Hematopoietic multipotent progenitor cell (in vitro differentiated cells): ENCODE data around the gene USE1. TPM values are rescaled to one million over a fixed set of nuclear protein-coding genes. Genes with fewer than 3 reads are reported as not detected.

Source experiments
- DNase-seq, 3 donors: peaks; one replicate each; pipeline ENCODE4 v3.0.0-alpha.2; 2011 to 2015; ENCODE audit warnings: low read depth in 2 of 3, low spot score in 2 of 3
- total RNA-seq: library from RNA; depleted of rRNA; stranded (reverse); fragments of >200 nt; gene quantifications from one replicate; pipeline ENCODE4 v1.2.3, GENCODE V29; 2012

The USE1 gene
- total RNA-seq, 1 donor = 50.4 TPM

GRCh38 chr19:17235300-17235970 is 20.3 kb downstream of the USE1 start:
- peak; percentile 68 to 83 (median 71) for DNase-seq

DNA sequence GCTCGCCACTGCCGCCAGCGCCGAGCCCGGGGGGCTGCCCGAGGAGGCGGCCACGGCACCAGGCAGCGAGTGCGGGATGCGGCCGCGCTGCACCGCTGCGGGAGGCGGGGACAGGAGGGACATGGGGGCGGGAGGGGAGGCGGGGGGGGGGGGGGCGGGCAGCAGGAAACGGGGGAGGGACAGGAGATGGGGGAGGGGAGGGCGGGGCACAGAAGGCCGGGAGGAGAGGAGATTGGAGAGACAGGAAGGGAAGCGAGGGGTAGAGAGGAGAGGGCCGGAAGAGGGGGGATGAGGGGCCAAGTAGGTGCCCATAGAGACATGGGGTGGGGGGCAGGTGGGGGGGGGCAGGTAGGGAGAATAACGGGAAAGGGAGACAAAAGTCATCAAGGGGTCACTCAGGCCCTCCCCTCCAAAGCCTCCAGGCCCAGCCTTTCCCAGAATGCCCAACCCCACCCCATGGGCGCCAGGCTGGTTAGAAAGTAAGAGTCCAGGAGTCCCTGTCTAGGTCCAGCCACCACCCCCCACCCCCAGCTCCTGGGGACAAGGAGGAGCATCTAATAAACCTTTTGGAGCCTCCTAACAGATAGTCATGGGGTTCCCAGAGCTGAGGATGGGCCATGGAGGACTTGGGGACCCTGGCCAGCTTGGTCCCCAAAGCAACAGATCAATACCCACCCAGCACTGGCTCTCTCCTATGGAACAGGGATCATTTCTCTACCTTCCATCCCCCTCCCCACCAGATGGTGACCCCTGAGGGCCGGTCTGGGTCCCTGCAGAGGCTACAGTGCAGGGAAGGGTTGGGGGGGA is 21.0 kb downstream of the USE1 start:
- no peak for DNase-seq

GRCh38 chr19:17236811-17237543 is 21.8 kb downstream of the USE1 start:
- no peak for DNase-seq

DNA sequence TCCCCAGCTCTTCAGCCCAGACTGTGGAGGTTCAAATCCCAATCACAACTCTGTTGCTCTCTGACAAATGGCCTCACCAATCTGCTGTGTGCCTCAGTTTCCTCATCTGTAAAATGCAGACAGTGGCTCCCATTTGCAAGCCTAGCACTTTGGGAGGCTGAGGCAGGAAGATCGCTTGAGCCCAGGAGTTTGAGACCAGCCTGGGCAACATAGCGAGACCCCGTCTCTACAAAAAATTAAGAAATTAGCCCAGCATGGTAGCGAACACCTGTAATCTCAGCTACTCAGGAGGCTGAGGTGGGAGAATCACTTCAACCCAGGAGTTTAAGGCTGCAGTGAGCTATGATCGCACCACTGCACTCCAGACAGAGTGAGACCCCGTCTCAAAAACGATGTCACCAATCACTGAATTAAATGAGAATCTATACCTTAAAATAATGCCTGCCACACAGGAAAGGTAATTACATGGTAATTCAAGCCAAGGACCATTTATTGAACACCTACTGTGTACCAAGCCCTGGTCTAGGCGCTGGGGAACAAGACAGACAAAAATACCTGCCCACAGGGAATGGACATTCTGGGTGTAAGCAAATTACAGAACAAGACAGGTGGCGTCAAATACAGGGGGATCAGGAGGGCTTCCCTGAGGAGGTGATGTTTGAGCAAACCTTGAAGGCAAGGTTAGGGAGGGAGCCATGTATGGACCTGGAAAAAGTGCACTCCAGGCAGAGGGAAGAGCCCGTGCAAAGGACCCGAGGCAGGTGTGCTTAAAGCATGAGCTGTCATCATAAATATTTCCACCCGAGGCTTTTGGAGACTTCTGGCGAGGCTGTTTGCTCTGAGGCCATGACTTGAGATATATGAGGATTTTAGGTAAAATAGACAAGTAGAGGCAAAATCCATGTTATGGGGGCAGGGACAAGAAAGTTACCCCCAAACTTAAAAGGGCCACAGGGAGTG is 22.9 kb downstream of the USE1 start:
- DNase-seq = no peak

GRCh38 chr19:17240062-17240752 is 25.1 kb downstream of the USE1 start:
- no peak for DNase-seq

- DNase-seq = no peak
Observed at GRCh38 chr19:17240826-17241399, 25.8 kb downstream of the USE1 start.

DNA sequence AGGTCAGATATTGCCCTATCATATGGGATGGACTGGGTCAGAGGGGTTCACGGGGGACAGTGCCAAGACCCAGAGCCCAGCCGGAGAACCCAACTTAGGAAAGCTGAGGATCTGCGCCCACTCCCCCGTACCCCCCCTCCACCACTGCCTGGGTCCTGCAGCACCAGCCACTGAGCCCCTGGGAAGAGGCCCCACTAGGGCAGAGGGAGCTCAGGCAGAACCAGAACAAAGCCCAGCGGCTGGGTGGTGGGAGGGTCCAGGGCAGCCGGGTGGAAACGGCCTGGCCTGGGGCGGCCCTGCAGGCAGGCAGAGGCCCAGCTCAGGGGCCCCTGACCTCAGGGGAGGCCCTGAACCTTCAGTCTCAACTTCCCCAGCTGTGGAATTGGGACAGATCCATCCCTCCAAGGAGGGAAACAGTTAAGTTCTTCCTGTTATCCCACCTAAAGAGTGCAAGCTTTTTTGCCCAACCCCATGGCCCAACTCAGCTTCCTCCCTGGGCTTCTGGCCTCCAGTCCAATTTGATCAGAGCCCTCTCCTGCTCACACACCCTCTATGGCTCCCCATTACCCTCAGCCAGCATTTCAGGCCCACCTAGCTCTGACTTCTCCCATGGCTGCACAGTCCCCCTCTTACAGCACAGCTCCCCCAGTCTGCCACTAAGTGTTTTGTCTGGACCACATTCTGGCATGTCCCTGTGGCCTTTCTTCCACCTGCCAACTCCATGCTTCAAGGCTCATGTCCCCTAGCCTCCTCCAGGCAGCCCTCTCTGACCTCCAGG is 27.5 kb downstream of the USE1 start:
- DNase-seq = no peak

GRCh38 chr19:17243211-17243829 is 28.2 kb downstream of the USE1 start:
- DNase-seq = no peak

DNA sequence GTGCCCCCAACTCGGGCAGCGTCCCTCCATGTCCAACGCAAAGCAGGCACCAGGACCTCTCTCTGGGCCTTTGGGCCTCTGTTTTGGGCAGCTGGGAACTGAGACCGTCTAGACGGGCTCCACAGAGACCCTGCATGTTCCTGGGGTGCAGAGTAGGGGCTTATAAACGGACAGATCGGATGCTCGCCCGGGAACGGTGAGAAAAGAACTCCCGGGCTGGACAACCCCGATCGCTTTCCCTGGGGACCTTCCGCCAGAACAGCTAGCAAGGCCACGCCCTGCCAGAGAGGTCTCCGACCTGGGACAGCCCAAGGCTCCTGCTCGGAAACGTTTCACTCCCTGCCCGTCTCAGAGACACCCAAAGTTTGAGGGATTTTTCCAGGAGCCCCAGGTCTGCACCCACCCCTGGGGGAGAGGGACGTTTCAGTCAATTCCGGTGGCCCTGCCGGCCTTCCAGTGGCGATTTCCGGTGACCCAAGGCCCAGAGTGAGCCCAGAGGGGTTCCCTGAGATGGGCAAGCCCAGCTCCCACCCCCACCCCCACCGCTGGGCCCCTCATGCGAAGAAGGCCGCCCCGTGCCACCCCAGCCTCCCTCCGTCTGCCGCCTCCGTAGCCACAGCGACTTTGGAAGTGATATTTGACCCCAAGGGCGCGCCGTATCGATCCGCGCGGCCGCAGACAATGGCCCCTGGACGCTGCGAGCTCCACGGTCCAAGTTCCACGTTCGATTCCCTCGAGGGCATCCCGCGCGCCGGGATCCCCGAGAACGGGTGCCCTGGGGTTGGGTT is 28.9 kb downstream of the USE1 start:
- no peak for DNase-seq

DNA sequence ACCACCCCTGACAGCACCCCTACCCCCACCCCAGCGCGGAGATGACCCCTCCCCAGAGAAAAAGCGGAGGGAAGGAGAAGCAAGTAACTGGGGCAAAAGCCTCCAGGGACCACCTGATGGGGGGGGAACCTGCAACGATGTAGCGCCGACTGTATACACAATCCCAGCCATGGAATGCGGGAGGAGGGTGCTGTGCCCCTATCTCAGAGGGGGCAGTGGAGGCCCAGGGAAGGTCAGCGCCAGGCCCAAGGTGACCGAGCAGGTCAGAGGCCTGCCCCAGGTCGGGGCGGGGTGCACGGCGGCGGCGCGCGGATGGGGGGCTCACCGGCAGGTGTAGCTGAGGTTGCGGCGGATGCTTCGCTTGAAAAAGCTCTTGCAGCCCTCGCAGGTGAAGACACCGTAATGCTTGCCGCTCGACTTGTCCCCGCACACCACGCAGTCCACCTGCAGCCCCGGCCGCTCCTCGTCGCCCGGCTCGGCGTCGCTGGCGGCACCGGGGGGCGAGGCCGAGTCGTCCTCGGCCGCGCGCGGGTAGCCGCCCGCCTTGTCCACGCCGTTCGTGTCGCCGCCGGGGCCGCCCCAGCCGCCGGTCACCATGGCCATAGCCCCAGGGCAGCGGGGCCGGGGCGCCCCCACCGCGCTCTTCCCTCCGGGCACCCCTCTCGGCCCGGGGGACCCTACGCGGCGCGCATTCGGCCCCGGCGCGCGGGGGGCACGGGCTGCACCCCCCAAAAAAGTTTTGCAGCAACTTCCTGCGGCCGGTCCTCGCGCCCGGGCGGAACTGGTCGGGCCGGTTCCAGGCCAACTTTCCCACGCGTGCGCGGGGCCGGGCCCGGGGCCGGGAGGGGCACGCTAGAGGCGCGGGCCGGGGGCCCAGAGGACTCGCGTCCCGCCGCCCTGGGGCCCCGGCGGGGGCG is 29.7 kb downstream of the USE1 start:
- DNase-seq = no peak

DNA sequence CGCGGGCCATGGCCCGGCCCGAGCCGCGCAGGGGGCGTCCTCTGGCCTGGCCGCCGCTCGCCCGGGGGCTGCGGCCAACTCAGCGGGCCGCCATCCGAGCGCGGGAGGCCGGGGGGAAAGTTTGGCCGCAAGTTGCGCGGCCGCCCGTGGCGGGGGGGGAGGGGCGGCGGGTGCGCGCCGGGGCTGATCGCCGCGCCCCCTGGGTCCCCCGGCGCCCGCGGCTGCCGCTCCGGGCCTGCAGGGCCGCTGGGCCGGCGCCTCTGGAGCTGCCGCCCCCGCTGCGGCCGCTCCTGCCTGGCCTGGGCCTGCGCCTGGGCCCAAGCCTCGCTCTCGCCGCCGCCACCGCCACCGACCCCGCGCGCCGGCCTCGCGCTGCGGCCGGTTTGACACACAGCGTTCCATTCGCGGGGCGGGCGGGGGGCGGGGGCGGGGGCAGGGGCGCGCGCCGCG is 30.4 kb downstream of the USE1 start, which contains the start of gene NR2F6:
Gene NR2F6 (minus strand): TSS at position 385 of the 450 bp plus-strand sequence. CDS start 699 bp downstream, outside the sequence.
- DNase-seq = no peak

- DNase-seq = no peak
Observed at GRCh38 chr19:17246681-17247425, 31.7 kb downstream of the USE1 start.

GRCh38 chr19:17248011-17248776 is 33.0 kb downstream of the USE1 start:
- no peak for DNase-seq

DNA sequence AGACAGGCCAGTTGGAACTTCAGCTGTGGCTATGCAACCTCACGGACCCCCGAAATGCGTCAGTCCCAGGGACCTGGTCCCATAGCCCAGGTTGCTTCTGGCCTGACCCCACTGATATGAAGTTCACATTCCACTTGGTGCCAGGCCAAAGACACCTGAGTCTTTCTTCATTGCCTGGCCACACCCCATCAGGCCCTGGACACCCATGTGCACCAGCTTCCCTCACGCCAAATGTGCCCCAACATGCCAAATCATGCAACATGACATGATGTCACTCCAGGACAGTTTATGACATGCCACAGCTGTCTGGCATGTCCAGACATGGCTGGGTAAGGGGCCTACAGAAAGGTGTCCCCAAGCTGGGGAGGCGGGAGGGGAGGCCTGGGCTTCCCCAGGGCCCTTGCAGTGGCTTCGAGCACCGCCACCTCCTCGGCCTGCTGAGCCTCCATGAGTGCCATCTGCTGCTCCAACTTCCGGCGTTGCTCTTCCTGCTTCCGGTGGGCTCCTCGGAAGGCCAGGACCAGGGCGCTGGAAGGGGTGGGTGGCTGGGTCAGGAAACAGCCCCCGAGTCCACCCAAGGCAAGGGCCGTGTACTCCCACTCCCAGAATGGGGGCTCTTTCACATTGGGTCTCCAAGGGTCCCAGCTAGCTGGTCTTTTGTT is 34.9 kb downstream of the USE1 start:
- no peak for DNase-seq
